Stomach smooth muscle (tissue), 2 donors: ENCODE results near the gene EMILIN2.
"Not testable (repeated sequence)": the region's sequence is repeated elsewhere in the genome, so short reads cannot be mapped to it uniquely, and the experiment has no call there.

Source experiments
- H3K27ac ChIP-seq: one replicate; pipeline ENCODE4 v1.7.0; 2013; ENCODE audit warnings: mild to moderate bottlenecking, low read length, inconsistent platforms
- H3K27me3 ChIP-seq, 2 donors: one replicate each; pipeline ENCODE4 v1.7.0; 2013; ENCODE audit warnings: low read length in 2 of 2; ENCODE audit not compliant: insufficient read depth in 2 of 2, control insufficient read depth in 1 of 2
- H3K36me3 ChIP-seq, 2 donors: one replicate each; pipeline ENCODE4 v1.7.0; 2013; ENCODE audit warnings: low read length in 2 of 2; ENCODE audit not compliant: control insufficient read depth in 2 of 2, insufficient read depth in 2 of 2
- H3K4me1 ChIP-seq: one replicate; pipeline ENCODE4 v1.7.0; 2013; ENCODE audit warnings: low read length; ENCODE audit not compliant: control insufficient read depth, insufficient read depth
- H3K4me3 ChIP-seq, 2 donors: one replicate each; pipeline ENCODE4 v1.7.0; 2013; ENCODE audit warnings: low read length in 2 of 2
- H3K9ac ChIP-seq, 2 donors: one replicate each; pipeline ENCODE4 v1.7.0; 2013; ENCODE audit warnings: low read length in 2 of 2, mild to moderate bottlenecking in 1 of 2
- H3K9me3 ChIP-seq, 2 donors: one replicate each; pipeline ENCODE4 v1.7.0; 2013; ENCODE audit warnings: low read length in 2 of 2; ENCODE audit not compliant: control insufficient read depth in 2 of 2
- donor health status: healthy.
- donor health status: Pancreatic carcinoma.

The EMILIN2 gene

DNA sequence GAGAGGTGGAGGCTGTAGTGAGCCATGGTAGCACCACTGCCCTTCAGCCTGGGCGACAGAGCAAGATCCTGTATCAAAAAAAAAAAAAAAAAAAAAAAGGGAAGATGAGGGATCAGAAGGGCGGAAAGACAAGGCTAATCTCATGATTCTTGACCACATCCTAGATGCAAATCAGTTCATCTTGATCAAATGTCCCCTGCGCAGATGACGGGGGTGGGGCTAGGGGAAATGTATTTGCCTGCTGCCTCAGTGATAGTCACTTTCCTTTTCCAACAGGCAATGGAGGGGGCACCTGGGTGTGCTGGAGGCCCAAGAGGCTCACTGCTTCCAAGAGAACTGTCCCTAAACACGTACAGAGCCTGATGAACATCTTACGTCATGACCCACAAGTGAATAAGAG is 3.7 kb upstream of the EMILIN2 start:
- Histone ChIP-seq H3K4me3 (no peak overlapping the region), H3K9me3 (no peaks in the 10 kb centered on the region), H3K27ac (no peak overlapping the region), H3K9ac (no peak overlapping the region), H3K4me1 (peaks cover 9% of the 10 kb centered on the region), H3K27me3 (peaks cover 9 to 25% of the 10 kb centered on the region in 2 donors), H3K36me3 (no peaks in the 10 kb centered on the region)

GRCh38 chr18:2845172-2845571 is 1.6 kb upstream of the EMILIN2 start:
- no peaks in the 10 kb centered on the region for H3K9me3 ChIP-seq
- no peak overlapping the region for H3K27ac ChIP-seq
- H3K4me1 ChIP-seq, result peaks cover 9% of the 10 kb centered on the region
- H3K36me3 ChIP-seq, result no peaks in the 10 kb centered on the region
- no peak overlapping the region for H3K9ac ChIP-seq
- no peak overlapping the region for H3K4me3 ChIP-seq
- H3K27me3 ChIP-seq, result peaks cover 14 to 29% of the 10 kb centered on the region in 2 donors

- Histone ChIP-seq H3K36me3 (no peaks in the 10 kb centered on the region), H3K9me3 (no peaks in the 10 kb centered on the region), H3K4me1 (peaks cover 9% of the 10 kb centered on the region), H3K4me3 (peak overlapping the region; percentile 11 to 63), H3K27ac (no peak overlapping the region), H3K27me3 (peaks cover 14 to 29% of the 10 kb centered on the region in 2 donors), H3K9ac (no peak overlapping the region)
Measured at GRCh38 chr18:2847317-2848246, 776 bp downstream of the EMILIN2 start.

- no peak overlapping the region for H3K27ac ChIP-seq
- no peaks in the 10 kb centered on the region for H3K36me3 ChIP-seq
- H3K27me3 ChIP-seq, result peaks cover 14 to 30% of the 10 kb centered on the region in 2 donors
- H3K9ac ChIP-seq, result no peak overlapping the region
- peaks cover 9% of the 10 kb centered on the region for H3K4me1 ChIP-seq
- no peaks in the 10 kb centered on the region for H3K9me3 ChIP-seq
- peak overlapping the region in 1 of 2 donors; percentile 40 for H3K4me3 ChIP-seq
Measured at GRCh38 chr18:2848247-2849246, 1.7 kb downstream of the EMILIN2 start.

- Histone ChIP-seq H3K9ac (no peak overlapping the region), H3K4me1 (peaks cover 12% of the 10 kb centered on the region), H3K36me3 (no peaks in the 10 kb centered on the region), H3K4me3 (no peak overlapping the region), H3K9me3 (no peaks in the 10 kb centered on the region), H3K27ac (no peak overlapping the region), H3K27me3 (peaks cover 13 to 25% of the 10 kb centered on the region in 2 donors)
Measured at GRCh38 chr18:2850816-2851215, 4.0 kb downstream of the EMILIN2 start.

- Histone ChIP-seq H3K4me1 (peaks cover 7% of the 10 kb centered on the region), H3K27me3 (peaks cover 10 to 16% of the 10 kb centered on the region in 2 donors), H3K9me3 (no peaks in the 10 kb centered on the region), H3K4me3 (no peak overlapping the region), H3K27ac (no peak overlapping the region), H3K9ac (no peak overlapping the region), H3K36me3 (no peaks in the 10 kb centered on the region)
Measured at GRCh38 chr18:2851771-2852170, 5.0 kb downstream of the EMILIN2 start.

- not testable (repeated sequence) for H3K36me3 ChIP-seq, H3K9ac ChIP-seq, H3K9me3 ChIP-seq, H3K4me3 ChIP-seq, H3K4me1 ChIP-seq, H3K27ac ChIP-seq
- H3K27me3 ChIP-seq, result peaks cover 10 to 12% of the 10 kb centered on the region in 2 donors
Measured at GRCh38 chr18:2852460-2852859, 5.7 kb downstream of the EMILIN2 start.

DNA sequence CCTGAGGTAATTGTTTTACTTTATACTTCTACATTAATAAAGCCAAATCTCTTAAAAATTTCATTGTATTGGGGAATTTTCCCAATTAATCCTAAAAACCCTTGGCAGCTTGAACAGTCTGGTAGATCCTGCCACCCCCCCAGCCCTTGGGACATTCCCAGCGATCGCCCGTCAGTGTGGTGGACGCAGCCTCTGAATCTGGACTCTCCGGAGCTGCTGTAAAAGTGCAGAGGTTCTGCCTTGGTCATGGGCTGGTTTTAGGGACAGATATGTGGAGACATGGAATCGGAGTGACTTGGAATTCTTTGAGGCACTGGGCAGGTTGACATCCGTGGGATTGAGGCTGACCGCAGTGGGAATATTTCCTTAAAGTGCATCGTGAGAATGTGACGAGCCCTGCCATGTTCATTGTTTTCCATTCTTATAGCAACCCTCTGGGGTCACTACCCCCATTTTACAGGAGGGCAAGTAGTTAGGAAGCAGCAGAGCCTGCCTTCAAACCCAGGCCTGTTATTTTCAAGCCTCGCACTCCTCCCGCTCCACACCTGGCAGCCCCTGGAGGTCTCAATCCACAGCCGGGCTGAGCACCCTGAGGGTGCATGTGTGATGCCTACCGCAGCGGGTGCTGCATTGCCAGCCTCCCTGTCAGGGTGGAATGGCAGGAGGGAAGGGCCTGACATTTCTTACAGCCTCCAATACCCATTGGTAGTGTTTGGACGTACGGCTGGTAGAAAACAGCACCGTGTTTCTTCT is 6.5 kb downstream of the EMILIN2 start:
- no peaks in the 10 kb centered on the region for H3K9me3 ChIP-seq
- peaks cover 6 to 7% of the 10 kb centered on the region in 2 donors for H3K27me3 ChIP-seq
- H3K27ac ChIP-seq, result no peak overlapping the region
- no peak overlapping the region for H3K4me3 ChIP-seq
- H3K36me3 ChIP-seq, result no peaks in the 10 kb centered on the region
- peaks cover 6% of the 10 kb centered on the region for H3K4me1 ChIP-seq
- H3K9ac ChIP-seq, result no peak overlapping the region

- Histone ChIP-seq H3K4me3 (no peak overlapping the region), H3K9ac (no peak overlapping the region), H3K27ac (no peak overlapping the region), H3K27me3 (peaks cover 3 to 6% of the 10 kb centered on the region in 2 donors), H3K9me3 (no peaks in the 10 kb centered on the region), H3K4me1 (peaks cover 6% of the 10 kb centered on the region), H3K36me3 (no peaks in the 10 kb centered on the region)
Measured at GRCh38 chr18:2853926-2854664, 7.3 kb downstream of the EMILIN2 start.
